ENCODE results near the gene CHRNA4.

The CHRNA4 gene

GRCh38 chr20:63318391-63319163 is 42.6 kb downstream of the CHRNA4 start:
- DNase-seq = no peak

GRCh38 chr20:63317601-63318291 is 43.4 kb downstream of the CHRNA4 start:
- no peak for DNase-seq

- no peak for DNase-seq
Measured at GRCh38 chr20:63317061-63317460, 44.1 kb downstream of the CHRNA4 start.

GRCh38 chr20:63316502-63316921 is 44.6 kb downstream of the CHRNA4 start:
- DNase-seq = no peak

GRCh38 chr20:63315731-63316491 is 45.2 kb downstream of the CHRNA4 start:
- no peak for DNase-seq

GRCh38 chr20:63315240-63315689 is 45.9 kb downstream of the CHRNA4 start:
- DNase-seq = no peak

- DNase-seq = no peak
Measured at GRCh38 chr20:63314566-63315239, 46.4 kb downstream of the CHRNA4 start.

- no peak for DNase-seq
Measured at GRCh38 chr20:63314015-63314471, 47.1 kb downstream of the CHRNA4 start.

GRCh38 chr20:63313349-63314014 is 47.7 kb downstream of the CHRNA4 start:
- no peak for DNase-seq

GRCh38 chr20:63312690-63313348 is 48.3 kb downstream of the CHRNA4 start:
- DNase-seq = no peak

- no peak for DNase-seq
Measured at GRCh38 chr20:63312273-63312672, 48.9 kb downstream of the CHRNA4 start.

GRCh38 chr20:63311833-63312243 is 49.3 kb downstream of the CHRNA4 start:
- DNase-seq = no peak

- no peak for DNase-seq
Measured at GRCh38 chr20:63311186-63311832, 49.8 kb downstream of the CHRNA4 start.

- no peak for DNase-seq
Measured at GRCh38 chr20:63310265-63310991, 50.7 kb downstream of the CHRNA4 start.

GRCh38 chr20:63309261-63310071 is 51.7 kb downstream of the CHRNA4 start:
- no peak for DNase-seq

- no peak for DNase-seq
Measured at GRCh38 chr20:63308218-63308911, 52.8 kb downstream of the CHRNA4 start.

- DNase-seq = no peak
Measured at GRCh38 chr20:63307538-63308217, 53.5 kb downstream of the CHRNA4 start.

All from effector CD4-positive, alpha-beta T cell (primary cell).